Cardiac muscle cell (in vitro differentiated cells and primary cell): ENCODE measurements around the gene GSTO2. TPM values are rescaled to one million over a fixed set of nuclear protein-coding genes. Genes with fewer than 3 reads are reported as not detected.

ENCODE experiments used
- DNase-seq, 2 donors: peaks; one replicate each; pipeline versions ENCODE4 v3.0.0 to v3.0.0-alpha.2; 2010 to 2017; ENCODE audit warnings: low read depth in 1 of 2, low spot score in 1 of 2
- H3K27ac ChIP-seq: fragments of 200-600 bp; sonication (generic); 2 replicates; pipeline ENCODE4 v1.5.1; 2016
- H3K27me3 ChIP-seq: fragments of 200-600 bp; sonication (generic); 2 replicates; pipeline ENCODE4 v1.6.0; 2016; ENCODE audit warnings: control low read depth
- H3K36me3 ChIP-seq: fragments of 200-600 bp; sonication (generic); 2 replicates; pipeline ENCODE4 v1.5.1; 2016; ENCODE audit warnings: control low read depth
- H3K4me1 ChIP-seq: fragments of 200-600 bp; sonication (generic); 2 replicates; pipeline ENCODE4 v1.8.1; 2017; ENCODE audit warnings: low read depth, mild to moderate bottlenecking, mixed run types
- H3K4me3 ChIP-seq: fragments of 200-600 bp; sonication (generic); 2 replicates; pipeline ENCODE4 v1.5.1; 2016; ENCODE audit warnings: mild to moderate bottlenecking
- H3K9me3 ChIP-seq: fragments of 200-600 bp; sonication (generic); 2 replicates; pipeline ENCODE4 v1.5.1; 2017; ENCODE audit warnings: low read depth, mild to moderate bottlenecking, control low read depth
- polyA plus RNA-seq: library from polyadenylated mRNA; unstranded; fragments of >200 nt; fragmentation: Nextera tagmentation; extraction: Ambion mirVana; gene quantifications from 2 replicates; pipeline ENCODE4 v1.2.1, GENCODE V29; 2016
- total RNA-seq: library from RNA; depleted of rRNA; stranded (reverse); fragments of >200 nt; gene quantifications from 2 replicates; pipeline ENCODE4 v1.2.3, GENCODE V29; 2016
- TF ChIP-seq, protein P1 (sequence below): IDR thresholded peaks from 2 replicates; pipeline ENCODE4 v1.5.1; 2012; ENCODE audit warnings: low read depth, mild to moderate bottlenecking, low read length

The GSTO2 gene
- total and polyA plus RNA-seq, 2 experiments from 2014 or later, result 2.2 to 3.0 TPM

DNA sequence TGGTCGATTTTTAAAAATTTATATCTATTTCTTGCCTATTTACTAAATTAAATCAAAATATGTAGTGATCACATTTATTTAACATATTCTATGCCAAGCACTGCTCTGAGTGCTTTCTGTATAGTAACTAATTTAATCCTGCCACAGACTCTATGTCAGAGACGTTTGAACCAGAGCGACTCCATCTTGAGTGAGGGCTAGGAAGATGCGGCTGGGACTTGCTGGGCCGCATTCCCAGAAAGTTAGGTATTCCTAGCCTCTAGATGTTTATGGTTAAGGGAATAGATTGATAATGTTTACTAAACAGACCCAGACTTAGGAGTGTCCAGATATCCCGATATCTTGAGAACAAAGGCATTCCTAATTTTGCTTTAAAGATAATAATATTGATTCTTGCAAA, 17.5 kb upstream of the GSTO2 start:
- Histone ChIP-seq H3K9me3 (no peaks in the 10 kb centered on the region), H3K4me1 (peaks cover 35% of the 10 kb centered on the region), H3K36me3 (no peaks in the 10 kb centered on the region), H3K27ac (no peak overlapping the region), H3K27me3 (no peaks in the 10 kb centered on the region), H3K4me3 (no peak overlapping the region)
- TF ChIP-seq, protein P1, sequence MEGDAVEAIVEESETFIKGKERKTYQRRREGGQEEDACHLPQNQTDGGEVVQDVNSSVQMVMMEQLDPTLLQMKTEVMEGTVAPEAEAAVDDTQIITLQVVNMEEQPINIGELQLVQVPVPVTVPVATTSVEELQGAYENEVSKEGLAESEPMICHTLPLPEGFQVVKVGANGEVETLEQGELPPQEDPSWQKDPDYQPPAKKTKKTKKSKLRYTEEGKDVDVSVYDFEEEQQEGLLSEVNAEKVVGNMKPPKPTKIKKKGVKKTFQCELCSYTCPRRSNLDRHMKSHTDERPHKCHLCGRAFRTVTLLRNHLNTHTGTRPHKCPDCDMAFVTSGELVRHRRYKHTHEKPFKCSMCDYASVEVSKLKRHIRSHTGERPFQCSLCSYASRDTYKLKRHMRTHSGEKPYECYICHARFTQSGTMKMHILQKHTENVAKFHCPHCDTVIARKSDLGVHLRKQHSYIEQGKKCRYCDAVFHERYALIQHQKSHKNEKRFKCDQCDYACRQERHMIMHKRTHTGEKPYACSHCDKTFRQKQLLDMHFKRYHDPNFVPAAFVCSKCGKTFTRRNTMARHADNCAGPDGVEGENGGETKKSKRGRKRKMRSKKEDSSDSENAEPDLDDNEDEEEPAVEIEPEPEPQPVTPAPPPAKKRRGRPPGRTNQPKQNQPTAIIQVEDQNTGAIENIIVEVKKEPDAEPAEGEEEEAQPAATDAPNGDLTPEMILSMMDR, result no peak
- no peak for DNase-seq

DNA sequence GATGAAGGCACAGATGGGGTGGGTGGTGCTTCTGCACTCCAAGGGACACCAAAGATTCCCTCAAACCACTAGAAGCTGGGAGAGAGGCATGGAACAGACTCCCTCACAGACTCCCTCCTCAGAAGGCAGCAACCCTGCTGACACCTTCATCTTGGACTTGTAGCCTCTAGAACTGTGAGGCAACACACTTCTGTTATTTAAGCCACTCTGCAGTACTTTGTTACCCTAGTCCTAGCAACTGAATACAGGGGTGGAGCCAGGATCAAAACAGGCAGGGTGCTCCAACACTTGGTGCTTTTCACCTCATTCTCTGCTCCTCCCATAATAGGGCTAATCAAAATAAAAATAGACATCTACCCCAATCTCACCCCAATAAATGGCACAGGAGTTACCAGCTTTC, 16.6 kb upstream of the GSTO2 start:
- TF ChIP-seq, protein P1, result no peak
- Histone ChIP-seq H3K4me3 (no peak overlapping the region), H3K27ac (peak overlapping the region; percentile 34), H3K36me3 (no peaks in the 10 kb centered on the region), H3K9me3 (no peaks in the 10 kb centered on the region), H3K4me1 (peaks cover 35% of the 10 kb centered on the region), H3K27me3 (no peaks in the 10 kb centered on the region)
- DNase-seq, result no peak

DNA sequence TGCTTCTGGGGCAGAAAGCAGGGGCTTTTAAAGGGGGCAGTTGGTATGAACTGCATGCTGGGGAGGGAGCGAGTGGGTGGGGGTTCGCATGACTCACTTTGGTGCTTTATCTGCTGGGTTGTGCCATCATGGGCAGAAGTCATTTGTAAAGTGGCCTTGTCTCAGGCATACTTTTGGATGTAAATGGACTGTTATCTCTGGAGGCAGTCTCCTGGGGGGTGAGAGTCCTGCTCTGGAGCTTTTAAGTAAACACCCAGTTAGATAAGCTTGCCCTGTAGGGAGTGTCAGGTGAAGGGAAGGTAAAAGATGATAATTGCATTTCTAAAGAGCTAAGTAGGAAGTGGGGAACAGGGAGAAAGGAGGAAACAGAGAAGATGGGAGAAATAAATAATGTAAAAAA, 15.9 kb upstream of the GSTO2 start:
- Histone ChIP-seq H3K27me3 (no peaks in the 10 kb centered on the region), H3K4me1 (peaks cover 35% of the 10 kb centered on the region), H3K4me3 (no peak overlapping the region), H3K27ac (peak overlapping the region; percentile 34), H3K36me3 (peaks cover 6% of the 10 kb centered on the region), H3K9me3 (no peaks in the 10 kb centered on the region)
- TF ChIP-seq, protein P1, result no peak
- no peak for DNase-seq

DNA sequence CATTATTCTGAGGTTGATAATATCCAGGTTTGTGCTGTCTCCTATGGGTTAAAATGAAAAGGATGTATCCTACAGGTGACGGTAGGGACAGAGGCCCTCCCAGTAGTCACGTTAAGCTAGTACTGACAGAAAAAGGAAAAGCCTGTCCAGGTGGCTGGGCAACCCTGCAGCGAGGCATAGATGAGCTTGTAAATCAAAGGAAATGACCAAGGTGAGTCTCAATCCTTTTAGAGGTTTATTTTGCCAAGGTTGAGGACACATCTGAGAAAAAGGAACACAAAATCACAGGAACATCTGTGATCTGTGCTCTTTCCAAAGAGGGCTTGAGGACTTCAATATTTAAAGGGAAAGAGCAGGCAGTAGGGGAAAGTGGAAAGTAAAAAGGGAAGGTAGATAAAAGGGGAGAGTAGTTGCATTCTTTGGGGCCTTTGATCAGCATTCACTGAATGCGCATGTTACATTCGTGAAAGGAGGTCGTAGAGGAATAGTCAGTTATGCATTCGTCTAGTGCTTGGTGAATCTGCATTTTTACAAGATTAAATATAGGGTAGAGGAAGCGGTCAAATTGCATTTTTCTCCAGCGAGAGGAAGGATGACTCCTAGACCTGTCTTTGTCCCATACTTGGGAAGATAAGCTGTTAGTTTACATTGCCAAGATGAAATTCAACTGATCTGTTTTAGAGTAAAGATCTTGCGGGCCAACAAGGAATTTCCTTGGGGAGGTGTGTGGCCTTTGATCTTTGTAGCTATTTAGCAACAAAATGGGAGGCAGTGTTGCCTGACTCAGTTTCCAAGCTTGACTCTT, 15.2 kb upstream of the GSTO2 start:
- peaks cover 35% of the 10 kb centered on the region for H3K4me1 ChIP-seq
- peak overlapping the region; percentile 71 for H3K27ac ChIP-seq
- TF ChIP-seq, protein P1, result no peak

DNA sequence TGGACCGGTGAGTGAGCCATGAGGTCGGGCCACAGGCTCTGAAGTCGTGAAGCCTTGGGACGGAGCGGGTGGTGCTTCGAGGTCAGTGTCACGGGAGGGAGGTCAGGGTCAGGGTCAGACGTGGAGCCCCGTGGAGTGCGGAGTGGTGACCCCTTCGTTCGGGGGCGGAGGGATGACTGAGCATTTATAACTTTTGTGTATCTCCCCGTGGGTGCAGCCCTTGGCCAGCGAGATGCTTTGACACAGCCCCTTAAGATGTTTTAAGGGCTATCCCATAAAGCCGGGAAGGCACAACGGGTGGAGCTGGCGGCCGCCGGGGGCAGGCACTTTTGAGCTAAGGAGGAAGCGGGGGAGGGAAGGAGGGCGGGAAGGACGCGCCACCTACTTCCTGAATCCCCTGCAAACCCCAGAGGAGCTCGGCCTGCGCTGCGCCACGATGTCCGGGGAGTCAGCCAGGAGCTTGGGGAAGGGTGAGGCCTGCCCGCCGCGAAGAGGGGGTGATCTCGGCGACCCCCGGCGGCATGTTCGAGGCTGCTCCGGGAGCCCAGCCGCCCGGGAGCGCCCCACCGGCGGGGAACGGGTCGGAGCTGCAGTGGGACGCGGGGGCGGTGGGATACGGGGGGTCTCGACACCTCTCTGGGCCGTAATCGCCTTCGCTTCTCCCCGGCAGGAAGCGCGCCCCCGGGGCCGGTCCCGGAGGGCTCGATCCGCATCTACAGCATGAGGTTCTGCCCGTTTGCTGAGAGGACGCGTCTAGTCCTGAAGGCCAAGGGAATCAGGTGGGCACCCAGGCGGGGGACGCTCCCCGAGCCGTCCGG, 14.3 kb upstream of the GSTO2 start, which contains the start of gene GSTO1:
Gene GSTO1 (plus strand): TSS at position 400 of the 818 bp plus-strand sequence. CDS start 37 bp downstream, at position 437.
- Histone ChIP-seq H3K27ac (peak within 1 kb of the TSS; percentile 71), H3K27me3 (no peaks in the 10 kb centered on the region), H3K4me3 (peak within 1 kb of the TSS; percentile 83), H3K9me3 (no peaks in the 10 kb centered on the region), H3K4me1 (peaks cover 38% of the 10 kb centered on the region), H3K36me3 (peaks cover 6% of the 10 kb centered on the region)
- TF ChIP-seq, protein P1, result no peak
- peak; percentile 67 to 82 for DNase-seq

More for the DNA sequence above, 15.2 kb upstream of the GSTO2 start:
- no peaks in the 10 kb centered on the region for H3K27me3 ChIP-seq
- H3K9me3 ChIP-seq, result no peaks in the 10 kb centered on the region
- H3K4me3 ChIP-seq, result peak overlapping the region; percentile 83
- peaks cover 6% of the 10 kb centered on the region for H3K36me3 ChIP-seq
- DNase-seq, result no peak
